22Rv1 (cell line): ENCODE results near the gene PARD3.

Experiments used
- H3K27ac ChIP-seq: fragments of 450-650 bp; 2 replicates; pipeline ENCODE4 v1.5.1; 2017
- CTCF ChIP-seq: fragments of 450-650 bp; IDR thresholded peaks from 2 replicates; pipeline ENCODE4 v1.5.1; 2017; ENCODE audit warnings: mild to moderate bottlenecking
- ZFX ChIP-seq: fragments of 450-650 bp; IDR thresholded peaks from 2 replicates; pipeline ENCODE4 v1.6.1; 2017; ENCODE audit warnings: antibody characterized with exemption, borderline replicate concordance

Gene PARD3

DNA sequence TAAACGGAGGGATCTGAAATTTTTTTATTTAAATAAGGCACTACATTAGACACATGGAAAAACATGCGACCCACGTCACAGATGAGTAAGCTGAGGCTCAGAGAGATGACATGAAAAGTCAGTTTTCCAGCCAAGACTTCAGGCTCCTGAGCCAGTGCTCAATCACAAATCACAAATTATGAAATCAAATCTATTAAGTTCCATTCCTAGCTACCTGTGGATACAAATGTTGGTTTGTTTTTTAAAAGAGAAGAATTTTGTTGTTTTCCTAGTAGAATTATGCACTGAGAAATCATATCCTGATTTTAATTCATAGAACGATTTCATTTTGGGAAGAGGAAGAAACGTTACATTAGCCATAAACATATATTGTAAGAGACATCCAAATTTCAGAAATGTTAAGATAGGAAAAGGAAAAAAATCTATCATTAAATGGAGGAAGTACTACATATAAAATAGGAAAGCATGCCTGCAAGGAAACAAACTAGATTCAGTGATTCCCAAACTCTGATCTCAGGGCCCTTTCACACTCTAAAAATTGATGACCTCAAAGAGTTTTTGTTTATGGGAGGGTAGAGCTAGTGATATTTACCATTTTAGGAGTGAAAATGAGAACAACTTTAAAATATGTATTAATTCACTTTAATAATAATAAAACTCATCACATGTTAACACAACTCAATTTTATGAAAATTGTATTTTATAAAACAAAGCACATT, 340.4 kb downstream of the PARD3 start:
- H3K27ac ChIP-seq, result no peak overlapping the region

DNA sequence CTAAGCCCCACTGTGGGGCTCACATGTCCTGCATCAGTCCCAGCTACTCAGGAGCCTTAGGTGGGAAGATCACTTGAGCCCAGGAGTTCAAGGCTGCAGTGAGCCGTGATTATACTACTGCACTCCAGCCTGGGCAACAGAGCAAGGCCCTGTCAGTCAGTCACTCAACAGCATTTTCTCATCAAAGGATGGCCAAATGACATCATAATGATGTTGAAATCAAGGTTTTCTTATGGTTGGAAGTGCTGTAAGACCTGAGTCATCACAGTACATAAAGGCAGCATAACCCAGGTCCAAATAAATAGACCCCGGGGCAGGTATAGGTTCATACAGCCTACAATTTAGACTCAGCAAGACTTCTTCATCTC, 341.1 kb downstream of the PARD3 start:
- no peak for TF ChIP-seq CTCF
- TF ChIP-seq ZFX, result no peak
- no peak overlapping the region for H3K27ac ChIP-seq

More for the DNA sequence above, 340.4 kb downstream of the PARD3 start:
- TF ChIP-seq CTCF (no peak), ZFX (no peak)

DNA sequence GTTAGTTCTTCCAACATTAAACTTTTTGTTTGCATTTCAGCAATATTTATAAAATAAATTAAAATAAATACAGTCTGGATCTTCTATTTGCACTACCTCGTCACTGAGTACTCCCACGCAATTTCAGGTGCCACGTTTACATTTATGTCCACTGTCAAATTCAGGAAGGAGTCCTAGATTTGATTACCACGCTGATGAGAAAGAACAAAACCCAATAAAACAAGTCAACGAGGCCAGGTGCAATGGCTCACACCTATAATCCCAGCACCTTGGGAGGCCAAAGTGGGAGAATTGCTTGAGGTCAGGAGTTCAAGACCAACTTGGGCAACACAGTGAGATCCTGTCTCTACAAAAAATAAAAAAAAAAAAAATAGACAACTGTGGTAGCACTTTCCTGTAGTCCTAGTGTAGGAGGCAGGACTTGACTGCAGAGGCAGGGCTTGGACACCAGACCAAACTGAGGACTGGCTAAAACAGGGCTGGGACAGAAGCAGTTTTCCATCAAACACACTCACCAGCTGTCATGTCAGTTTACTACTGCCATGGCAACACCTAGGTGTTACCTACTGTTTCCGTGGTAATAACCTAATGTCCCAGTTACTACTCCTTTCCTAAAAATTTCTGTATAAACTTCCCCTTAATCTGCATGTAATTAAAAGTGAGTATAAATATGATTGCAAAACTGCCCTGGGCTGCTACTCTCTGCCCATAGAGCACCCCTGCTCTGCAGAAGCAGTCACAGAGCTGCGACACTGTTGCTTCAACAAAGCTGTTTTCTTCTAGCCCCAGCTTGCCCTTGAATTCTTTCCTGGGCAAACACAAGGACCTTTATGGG, 341.7 kb downstream of the PARD3 start:
- no peak for TF ChIP-seq ZFX
- no peak for TF ChIP-seq CTCF
- no peak overlapping the region for H3K27ac ChIP-seq

- H3K27ac ChIP-seq, result no peak overlapping the region
- no peak for TF ChIP-seq ZFX
These were observed 344.8 kb downstream of the PARD3 start for GRCh38 chr10:34470307-34470706.

GRCh38 chr10:34469446-34469845, 345.6 kb downstream of the PARD3 start:
- H3K27ac ChIP-seq, result no peak overlapping the region
- TF ChIP-seq ZFX (no peak), CTCF (no peak)

DNA sequence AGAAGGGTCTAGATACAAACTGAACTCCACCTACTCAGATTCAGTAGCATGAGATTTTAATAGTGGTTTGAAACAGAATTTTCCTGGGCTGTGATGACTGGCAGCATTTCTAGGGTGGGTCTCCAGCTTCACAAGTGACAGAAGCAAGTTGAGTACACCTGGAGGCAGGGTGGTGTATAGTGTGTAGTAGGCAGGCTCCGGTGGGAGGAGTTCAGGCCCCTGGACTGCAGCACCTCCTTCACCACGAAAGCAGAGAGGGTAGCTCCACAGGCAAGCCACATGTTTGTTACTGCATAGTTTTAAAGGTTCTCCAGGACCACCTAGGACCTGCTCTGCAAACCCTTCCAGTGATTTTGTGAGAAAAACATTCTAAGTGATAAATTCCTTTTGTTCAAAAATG, 347.2 kb downstream of the PARD3 start:
- H3K27ac ChIP-seq, result no peak overlapping the region
- TF ChIP-seq CTCF, result no peak
- TF ChIP-seq ZFX, result no peak

- no peak overlapping the region for H3K27ac ChIP-seq
- TF ChIP-seq CTCF (no peak), ZFX (no peak)
These were observed 347.7 kb downstream of the PARD3 start for GRCh38 chr10:34467364-34467763.
